Activated B cell treated with CpG ODN at 0.5 μM for 24 hours (primary cell): ENCODE data around the gene GNB1. TPM values are rescaled to one million over a fixed set of nuclear protein-coding genes. Genes with fewer than 3 reads are reported as not detected.
A peak's percentile ranks its signal among the peaks of the same experiment; 100 is the strongest.
"Not testable (repeated sequence)": the region's sequence is repeated elsewhere in the genome, so short reads cannot be mapped to it uniquely, and the experiment has no call there.

Experiments used
- ATAC-seq: fragments of 200-7000 bp; cut with Tn5 transposase; one replicate; pipeline ENCODE4 v1.10.0; 2021; ENCODE audit warnings: low read depth, mild to moderate bottlenecking, moderate library complexity
- CTCF ChIA-PET: fragments of 350-600 bp; sonication (Branson Sonifier 250); formaldehyde crosslinking; loops from one replicate; lab custom pipeline; 2021; ENCODE audit warnings: antibody characterized with exemption; lab: Charles Lee
- POLR2A ChIA-PET: fragments of 350-600 bp; sonication (Branson Sonifier 250); formaldehyde crosslinking; loops from one replicate; lab custom pipeline; 2021; ENCODE audit warnings: antibody characterized with exemption; lab: Charles Lee
- DNase-seq: peaks from one replicate; pipeline ENCODE4 v3.0.0; 2022
- H3K27ac Mint-ChIP-seq: one replicate; pipeline ENCODE4 v1.8.0; 2020; ENCODE audit warnings: mixed read lengths
- H3K27me3 Mint-ChIP-seq: one replicate; pipeline ENCODE4 v1.8.0; 2021; ENCODE audit warnings: mixed read lengths
- H3K36me3 Mint-ChIP-seq: one replicate; pipeline ENCODE4 v1.8.0; 2021; ENCODE audit warnings: low read depth, mixed read lengths
- H3K4me1 Mint-ChIP-seq: one replicate; pipeline ENCODE4 v1.8.0; 2021; ENCODE audit warnings: mixed read lengths
- H3K4me3 Mint-ChIP-seq: one replicate; pipeline ENCODE4 v1.8.0; 2020; ENCODE audit warnings: mild to moderate bottlenecking, mixed read lengths
- H3K9me3 Mint-ChIP-seq: one replicate; pipeline ENCODE4 v1.8.0; 2020; ENCODE audit warnings: mixed read lengths
- intact Hi-C: fragments of 100-400 bp; cut with micrococcal nuclease; formaldehyde crosslinking; loops from one replicate; pipeline ENCODE4 v1.15.1; 2024
- total RNA-seq: library from RNA; stranded (reverse); gene quantifications from 2 replicates; pipeline ENCODE4 v1.2.3, GENCODE V29; 2022
- TF ChIP-seq, protein P1 (sequence below): fragments of 200-600 bp; IDR thresholded peaks from one replicate; pipeline ENCODE4 v1.8.0; 2022; ENCODE audit warnings: antibody characterized with exemption, mild to moderate bottlenecking

Gene GNB1
- total RNA-seq, 1 donor from 2014 or later, result 302 TPM

DNA sequence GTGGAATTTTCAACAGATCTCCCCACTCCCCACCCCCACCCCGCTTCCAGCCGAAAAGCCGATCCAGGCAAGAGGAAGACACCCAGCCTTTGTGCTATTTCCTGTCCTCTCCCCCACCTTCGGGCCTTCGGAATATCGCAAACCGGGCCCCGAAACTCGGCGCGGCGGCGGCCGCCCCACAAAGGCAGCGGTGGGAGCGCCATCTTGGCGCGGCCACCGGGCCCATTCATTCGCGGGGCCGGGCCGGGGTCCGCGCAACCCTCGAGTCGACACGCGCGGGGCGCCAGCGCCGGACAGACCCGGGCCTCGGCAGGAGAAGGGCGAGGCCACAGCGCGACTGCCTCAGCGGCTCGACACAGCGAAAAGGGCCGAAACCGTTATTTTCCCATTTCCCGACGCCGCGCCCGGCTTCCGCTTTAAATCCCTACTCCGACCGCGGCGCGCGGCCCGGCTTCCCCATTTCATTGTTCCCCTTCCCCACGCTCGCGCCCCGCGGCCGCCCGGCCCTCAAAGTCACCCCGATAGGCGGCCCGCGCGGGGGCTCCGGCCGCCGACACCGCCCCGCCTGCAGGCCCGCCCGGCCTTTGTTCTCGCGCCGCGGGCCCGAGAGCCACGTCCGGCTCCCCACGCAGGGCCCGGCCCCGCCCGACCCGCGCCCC is 911 bp downstream of the GNB1 start:
- H3K4me3 Mint-ChIP-seq, result peak overlapping the region; percentile 84
- CTCF ChIA-PET, result interaction anchor here (0.6 kb wide), 1 partner anchor 857 kb away, joined by 3 read pairs; no protein-coding TSS in a partner anchor
- POLR2A ChIA-PET, result interaction anchor here (0.6 to 1.9 kb wide), 3 partner anchors 21 to 851 kb away, joined by 3 to 7 read pairs (median 5); no protein-coding TSS in a partner anchor
- intact Hi-C loops, result loop anchor here (2.0 to 10.0 kb wide), 2 partner anchors 55 to 585 kb away; partner anchors contain the start of genes ACAP3 and PUSL1
- H3K4me1 Mint-ChIP-seq, result peaks cover 58% of the 10 kb centered on the region
- H3K27ac Mint-ChIP-seq, result peak overlapping the region; percentile 82
- H3K27me3 Mint-ChIP-seq, result no peaks in the 10 kb centered on the region
- ATAC-seq (peak; percentile 32), DNase-seq (peak; percentile 68)
- H3K9me3 Mint-ChIP-seq, result no peaks in the 10 kb centered on the region
- H3K36me3 Mint-ChIP-seq, result peaks cover 13% of the 10 kb centered on the region
- TF ChIP-seq, protein P1, sequence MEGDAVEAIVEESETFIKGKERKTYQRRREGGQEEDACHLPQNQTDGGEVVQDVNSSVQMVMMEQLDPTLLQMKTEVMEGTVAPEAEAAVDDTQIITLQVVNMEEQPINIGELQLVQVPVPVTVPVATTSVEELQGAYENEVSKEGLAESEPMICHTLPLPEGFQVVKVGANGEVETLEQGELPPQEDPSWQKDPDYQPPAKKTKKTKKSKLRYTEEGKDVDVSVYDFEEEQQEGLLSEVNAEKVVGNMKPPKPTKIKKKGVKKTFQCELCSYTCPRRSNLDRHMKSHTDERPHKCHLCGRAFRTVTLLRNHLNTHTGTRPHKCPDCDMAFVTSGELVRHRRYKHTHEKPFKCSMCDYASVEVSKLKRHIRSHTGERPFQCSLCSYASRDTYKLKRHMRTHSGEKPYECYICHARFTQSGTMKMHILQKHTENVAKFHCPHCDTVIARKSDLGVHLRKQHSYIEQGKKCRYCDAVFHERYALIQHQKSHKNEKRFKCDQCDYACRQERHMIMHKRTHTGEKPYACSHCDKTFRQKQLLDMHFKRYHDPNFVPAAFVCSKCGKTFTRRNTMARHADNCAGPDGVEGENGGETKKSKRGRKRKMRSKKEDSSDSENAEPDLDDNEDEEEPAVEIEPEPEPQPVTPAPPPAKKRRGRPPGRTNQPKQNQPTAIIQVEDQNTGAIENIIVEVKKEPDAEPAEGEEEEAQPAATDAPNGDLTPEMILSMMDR, result no peak

DNA sequence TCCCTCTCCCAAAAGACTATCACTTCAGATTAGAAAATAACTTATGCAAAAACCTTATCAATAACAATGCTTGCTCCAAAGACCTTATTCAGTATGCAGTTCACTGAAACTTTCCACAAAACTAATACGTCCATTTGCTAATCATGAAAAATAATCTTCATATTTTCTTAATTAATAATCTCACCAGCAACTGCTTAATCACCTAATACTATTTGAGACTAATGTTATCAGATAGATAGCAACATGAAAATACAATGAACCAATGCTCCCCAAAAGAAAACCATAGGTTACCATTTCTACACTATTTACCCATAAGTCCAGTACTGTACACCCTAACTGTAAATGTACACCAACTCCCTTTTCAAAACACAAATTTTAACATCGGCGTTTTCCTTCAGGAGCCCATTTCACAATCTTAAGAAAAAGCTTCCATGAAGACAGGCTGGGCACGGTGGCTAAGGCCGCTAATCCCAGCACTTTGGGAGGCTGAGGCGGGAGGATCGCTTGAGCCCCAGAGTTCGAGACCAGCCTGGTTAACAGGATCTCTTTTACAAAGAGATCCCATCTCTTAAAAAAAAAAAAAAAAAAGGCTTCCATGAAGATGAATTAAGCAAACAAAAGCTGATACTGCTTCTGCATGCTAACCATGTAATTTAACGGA is 1.7 kb downstream of the GNB1 start:
- TF ChIP-seq, protein P1, result no peak
- intact Hi-C loops, result no loop called here
- Mint-ChIP-seq H3K27me3 (no peaks in the 10 kb centered on the region), H3K4me1 (peaks cover 53% of the 10 kb centered on the region), H3K36me3 (peaks cover 15% of the 10 kb centered on the region), H3K9me3 (no peaks in the 10 kb centered on the region), H3K27ac (peak overlapping the region; percentile 75), H3K4me3 (peak overlapping the region; percentile 84)
- POLR2A ChIA-PET, result interaction anchor here (0.6 to 3.4 kb wide), 5 partner anchors 19 to 850 kb away, joined by 3 to 15 read pairs (median 5); no protein-coding TSS in a partner anchor
- DNase-seq (no peak), ATAC-seq (no peak)
- CTCF ChIA-PET, result interaction anchor here (0.6 to 1.0 kb wide), 2 partner anchors 17 to 856 kb away, joined by 3 read pairs; no protein-coding TSS in a partner anchor

DNA sequence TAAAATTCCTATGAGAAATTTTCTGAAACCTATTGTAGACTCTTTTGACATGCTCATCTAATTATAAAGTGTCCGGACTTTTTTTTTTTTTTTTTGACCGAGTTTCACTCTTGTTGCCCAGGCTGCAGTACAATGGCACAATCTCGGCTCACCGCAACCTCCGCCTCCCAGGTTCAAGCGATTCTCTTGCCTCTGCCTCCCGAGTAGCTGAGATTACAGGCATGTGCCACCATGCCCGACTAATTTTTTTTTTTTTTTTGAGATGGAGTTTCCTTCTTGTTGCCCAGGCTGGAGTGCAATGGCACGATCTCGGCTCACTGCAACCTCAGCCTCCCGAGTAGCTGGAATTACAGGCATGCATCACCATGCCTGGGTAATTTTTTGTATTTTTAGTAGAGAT is 7.0 kb downstream of the GNB1 start:
- ATAC-seq, result not testable (repeated sequence)
- H3K4me1 Mint-ChIP-seq, result peaks cover 74% of the 10 kb centered on the region

DNA sequence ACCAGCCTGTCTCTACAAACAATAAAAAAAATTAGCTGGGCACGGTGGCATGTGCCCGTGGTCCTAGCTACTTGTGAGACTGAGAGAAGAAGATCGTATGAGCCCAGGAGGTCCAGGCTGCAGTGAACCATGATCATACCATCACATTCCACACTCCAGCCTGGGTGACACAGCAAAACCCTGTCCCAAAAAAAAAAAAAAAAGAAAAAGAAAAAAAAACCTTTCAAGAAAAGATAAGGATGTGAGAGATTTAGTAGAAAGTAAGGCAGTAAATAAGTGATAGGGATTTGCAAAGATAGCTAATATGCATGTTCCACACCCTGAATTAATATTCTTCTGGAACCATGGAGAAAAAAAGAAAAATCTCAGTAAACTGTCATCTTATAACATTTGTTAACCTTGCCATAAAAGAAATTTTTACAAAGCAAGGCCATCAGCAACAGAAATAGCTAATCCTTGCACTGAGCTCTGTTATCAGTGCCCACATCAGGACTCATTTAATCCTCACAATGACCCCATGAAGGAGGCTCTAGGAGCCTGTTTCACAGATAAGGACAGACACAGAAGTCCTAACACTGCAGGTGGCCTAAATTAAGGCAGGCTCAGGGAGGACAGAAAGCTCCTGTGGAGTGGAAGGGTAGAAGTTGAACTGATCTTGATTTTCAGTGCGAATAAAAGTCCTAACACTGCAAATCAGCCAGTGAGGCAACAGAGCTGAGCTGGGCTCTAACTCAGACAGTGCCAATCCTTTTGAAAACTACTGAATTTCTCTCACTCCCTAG is 7.6 kb downstream of the GNB1 start:
- Mint-ChIP-seq H3K36me3 (peaks cover 23% of the 10 kb centered on the region), H3K4me3 (no peak overlapping the region), H3K27me3 (no peaks in the 10 kb centered on the region), H3K9me3 (no peaks in the 10 kb centered on the region), H3K27ac (peak overlapping the region; percentile 61), H3K4me1 (peaks cover 74% of the 10 kb centered on the region)
- CTCF ChIA-PET, result no interaction called here
- intact Hi-C loops, result no loop called here
- TF ChIP-seq, protein P1, result no peak
- ATAC-seq, result peak; percentile 34
- POLR2A ChIA-PET, result interaction anchor here (0.5 to 1.2 kb wide), 7 partner anchors 9 to 740 kb away, joined by 3 to 6 read pairs (median 5); no protein-coding TSS in a partner anchor
- no peak for DNase-seq

More for the DNA sequence above, 7.0 kb downstream of the GNB1 start:
- H3K27me3 Mint-ChIP-seq, H3K4me3 Mint-ChIP-seq, intact Hi-C loops, H3K27ac Mint-ChIP-seq, DNase-seq, H3K9me3 Mint-ChIP-seq, CTCF ChIA-PET: not testable (repeated sequence)
- H3K36me3 Mint-ChIP-seq, result peaks cover 19% of the 10 kb centered on the region
- POLR2A ChIA-PET, result interaction anchor here (0.5 to 0.7 kb wide), 7 partner anchors 9 to 741 kb away, joined by 3 to 6 read pairs (median 5); no protein-coding TSS in a partner anchor

DNA sequence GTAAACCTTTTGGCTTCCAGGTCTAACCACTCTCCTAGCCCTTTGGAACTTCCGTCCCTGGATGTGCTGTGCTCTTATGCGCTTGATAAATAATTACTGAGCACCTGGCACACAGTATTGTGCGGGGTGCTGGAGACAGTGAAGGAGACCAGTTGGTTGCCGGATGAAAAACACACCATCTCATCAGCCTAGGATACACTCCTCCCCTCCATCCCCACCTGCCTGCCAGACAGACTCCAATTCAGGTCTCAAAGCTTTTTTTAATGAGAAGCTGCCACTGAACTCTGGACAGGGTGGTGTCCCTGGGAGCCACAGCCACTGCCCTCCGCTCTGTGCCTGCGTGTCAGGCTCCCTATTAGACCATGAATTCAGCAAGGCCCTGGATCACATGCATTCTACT is 9.2 kb downstream of the GNB1 start:
- Mint-ChIP-seq H3K4me1 (peaks cover 69% of the 10 kb centered on the region), H3K4me3 (no peak overlapping the region), H3K9me3 (no peaks in the 10 kb centered on the region), H3K36me3 (peaks cover 28% of the 10 kb centered on the region), H3K27ac (no peak overlapping the region), H3K27me3 (no peaks in the 10 kb centered on the region)
- ATAC-seq, result no peak
- no peak for DNase-seq
- intact Hi-C loops, result no loop called here
- TF ChIP-seq, protein P1, result no peak
- ChIA-PET CTCF (no interaction called here), POLR2A (interaction anchor here (0.7 kb wide), 2 partner anchors 10 to 193 kb away, joined by 3 to 11 read pairs; no protein-coding TSS in a partner anchor)
